GM10847 (cell line): ENCODE data around the gene TCF4.

Source experiments
- POLR2A ChIP-seq: IDR thresholded peaks from 2 replicates; pipeline ENCODE4 v1.6.1; 2011; ENCODE audit not compliant: insufficient read length; ENCODE audit errors: extremely low read depth

The TCF4 gene

DNA sequence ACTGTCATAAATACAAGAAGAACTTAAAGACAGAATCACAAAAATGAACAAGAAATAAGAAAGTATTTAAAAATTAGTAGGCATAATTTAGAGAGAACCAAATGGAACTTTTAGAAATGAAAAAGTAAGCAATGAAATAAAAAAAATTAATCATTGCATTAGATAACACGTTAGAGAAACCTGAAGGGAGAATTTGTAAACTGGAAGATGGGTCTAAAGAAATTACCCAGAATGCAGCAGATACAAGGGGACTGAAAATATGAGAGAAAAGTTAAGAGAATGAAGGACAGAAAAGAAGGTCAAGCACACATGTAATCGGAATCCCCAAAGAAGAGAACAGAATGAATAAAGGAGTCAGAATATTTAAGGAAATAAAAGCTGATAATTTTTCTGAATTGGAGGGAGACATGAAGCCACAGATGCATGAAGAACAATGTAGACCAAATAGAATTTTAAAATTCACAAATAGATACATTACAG lies 21.5 kb downstream of the TCF4 start:
- TF ChIP-seq POLR2A, result no peak

- no peak for TF ChIP-seq POLR2A
Observed at GRCh38 chr18:55559739-55560138, 28.3 kb downstream of the TCF4 start.

GRCh38 chr18:55557211-55557610 lies 30.8 kb downstream of the TCF4 start:
- no peak for TF ChIP-seq POLR2A

DNA sequence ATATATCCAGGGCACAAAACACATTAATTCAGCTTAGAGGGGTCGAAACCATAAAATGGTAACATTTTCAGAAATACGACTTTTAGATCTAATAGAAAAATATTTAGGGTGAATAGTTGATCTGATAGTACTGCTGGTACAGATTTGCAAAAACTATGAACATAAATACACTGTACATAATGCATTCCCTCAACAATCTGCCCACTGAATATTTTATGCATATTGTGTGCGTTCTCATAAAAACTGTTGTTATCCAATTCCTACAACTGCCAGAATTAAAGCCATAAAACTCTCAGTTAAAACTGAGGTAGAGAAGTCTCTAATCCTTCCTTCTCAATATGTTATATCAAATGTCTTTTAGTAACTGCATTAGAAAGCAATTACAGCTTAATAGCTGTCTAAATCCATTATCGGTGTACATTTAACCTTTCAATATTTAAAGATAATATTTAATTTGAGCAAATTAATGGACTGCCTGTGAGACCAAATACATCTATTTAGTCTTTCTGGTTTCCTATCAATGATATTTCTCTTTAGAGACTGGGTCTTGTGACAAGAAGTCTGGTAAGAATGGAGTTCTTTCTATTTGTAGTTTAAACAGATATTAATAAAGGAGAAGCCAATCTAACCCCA lies 32.5 kb downstream of the TCF4 start:
- TF ChIP-seq POLR2A, result no peak

- no peak for TF ChIP-seq POLR2A
Observed at GRCh38 chr18:55552526-55553189, 35.3 kb downstream of the TCF4 start.

DNA sequence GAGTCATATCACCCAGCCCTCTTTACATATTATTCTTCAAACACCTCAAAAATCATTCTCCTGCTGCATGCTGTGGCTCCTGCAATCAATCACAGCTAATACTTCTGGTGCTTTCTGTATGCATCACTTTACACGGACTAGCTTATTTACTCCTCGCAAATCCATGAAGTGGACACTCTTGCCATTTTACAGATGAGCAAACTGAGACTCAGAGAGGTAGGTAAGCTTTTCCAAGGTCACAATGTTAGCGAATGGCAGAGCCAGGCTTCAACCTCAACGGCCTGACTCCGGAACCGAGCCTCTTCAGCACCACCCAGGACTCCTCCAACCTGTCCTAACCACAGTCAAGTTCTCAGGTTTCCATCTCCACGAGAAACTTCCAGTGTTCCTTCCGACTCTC lies 36.8 kb downstream of the TCF4 start:
- no peak for TF ChIP-seq POLR2A

DNA sequence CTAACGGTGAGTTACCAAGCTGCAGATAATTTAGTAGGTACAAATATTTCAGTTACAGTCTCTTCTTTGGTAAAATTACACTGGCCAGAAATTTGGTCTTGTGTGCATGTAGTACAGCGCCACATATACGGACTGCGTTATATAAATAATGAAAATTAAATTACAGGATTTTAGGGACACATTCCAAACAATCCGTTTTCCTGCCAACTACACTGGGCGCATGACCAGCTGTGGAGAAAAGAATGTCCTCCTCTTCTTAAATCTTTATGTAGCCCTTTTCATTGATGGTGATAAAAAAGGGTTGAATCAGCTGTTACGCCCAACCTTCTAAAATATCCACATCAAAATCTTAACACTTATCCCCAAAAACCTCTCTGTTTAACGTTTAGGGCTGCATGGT lies 37.5 kb downstream of the TCF4 start:
- TF ChIP-seq POLR2A, result no peak

- TF ChIP-seq POLR2A, result no peak
Observed at GRCh38 chr18:55549474-55550104, 38.4 kb downstream of the TCF4 start.

DNA sequence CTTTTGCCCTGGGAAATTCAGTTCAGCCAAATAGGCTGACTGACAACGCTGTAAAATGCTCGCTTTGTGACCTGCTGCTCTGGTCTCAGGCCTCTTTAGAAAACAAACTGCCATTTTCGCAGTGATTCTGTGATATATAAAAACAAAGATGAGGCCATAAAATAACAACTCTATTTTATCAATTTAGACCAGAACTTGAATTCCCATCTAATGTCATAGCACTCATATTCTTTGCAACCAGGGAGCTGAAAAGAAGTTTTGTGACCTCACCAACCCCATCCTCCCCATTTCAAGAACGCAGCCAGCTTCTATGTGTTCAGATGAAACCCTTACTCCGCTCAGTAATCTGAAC lies 40.3 kb downstream of the TCF4 start:
- TF ChIP-seq POLR2A, result no peak

GRCh38 chr18:55546851-55547704 lies 40.9 kb downstream of the TCF4 start:
- TF ChIP-seq POLR2A, result no peak

GRCh38 chr18:55544014-55544413 lies 44.0 kb downstream of the TCF4 start:
- TF ChIP-seq POLR2A, result no peak

- TF ChIP-seq POLR2A, result no peak
Observed at GRCh38 chr18:55543130-55543704, 44.8 kb downstream of the TCF4 start.

DNA sequence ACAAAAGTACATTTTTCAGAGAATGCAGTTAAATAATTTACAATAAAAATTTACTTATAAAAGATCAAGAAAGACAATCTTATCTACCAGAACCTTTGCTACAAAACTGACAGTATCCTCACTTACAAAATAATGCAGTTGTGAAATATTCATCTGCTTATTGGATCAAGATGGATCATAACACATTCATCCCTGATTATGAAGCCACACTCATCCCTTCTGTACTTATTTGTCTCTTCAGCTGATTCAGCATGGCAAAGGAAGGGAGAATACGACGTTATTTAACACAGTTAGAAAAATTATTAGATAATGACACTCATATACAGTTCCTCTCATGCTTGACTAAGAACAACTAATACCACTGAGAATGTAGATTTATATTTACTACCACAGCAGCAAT lies 46.4 kb downstream of the TCF4 start:
- TF ChIP-seq POLR2A, result no peak

DNA sequence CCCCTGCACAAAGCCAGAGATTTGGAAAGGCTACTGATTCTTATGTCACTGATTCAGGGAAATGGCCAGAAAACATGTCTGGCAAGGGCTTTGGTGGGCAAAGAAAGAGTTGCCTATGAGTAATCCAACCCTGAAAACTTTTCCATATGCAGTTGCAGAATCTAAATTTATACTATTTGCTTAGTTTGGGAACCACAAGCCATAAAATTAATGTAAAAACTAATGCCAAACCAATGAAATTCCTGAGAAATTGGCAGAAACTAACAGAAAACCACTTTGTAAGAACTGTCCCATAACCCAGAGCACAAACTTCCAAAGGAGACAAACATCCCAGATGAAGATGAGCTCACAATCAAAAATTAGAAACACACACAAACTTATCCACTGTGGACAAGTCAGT lies 48.8 kb downstream of the TCF4 start:
- no peak for TF ChIP-seq POLR2A

DNA sequence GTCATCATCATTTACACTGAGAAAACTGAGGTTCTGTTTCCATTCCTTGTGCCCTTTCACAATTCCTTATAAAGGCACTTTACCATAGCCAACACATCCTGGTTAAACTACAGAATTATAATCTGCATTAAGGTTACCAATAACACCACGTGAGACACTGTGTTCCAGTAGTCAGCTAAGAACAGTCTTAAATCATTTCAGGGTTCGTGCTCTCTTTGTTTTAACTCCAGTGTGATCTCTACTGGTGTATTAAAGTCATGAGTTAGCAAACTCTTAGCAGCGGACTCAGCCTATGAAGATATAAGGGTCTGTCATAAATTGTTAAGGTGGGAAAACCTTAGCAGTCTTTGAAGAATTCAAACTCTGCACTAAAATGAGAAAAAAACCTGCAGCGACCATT lies 53.0 kb downstream of the TCF4 start:
- no peak for TF ChIP-seq POLR2A
